H1 (cell line): ENCODE results near the gene SYNJ2. TPM values are rescaled to one million over a fixed set of nuclear protein-coding genes. Genes with fewer than 3 reads are reported as not detected.

Source experiments
- CTCF ChIA-PET: fragments of 300-600 bp; sonication (Branson Sonifier 250); formaldehyde crosslinking; loops from one replicate; lab custom pipeline; 2021; ENCODE audit not compliant: partially characterized antibody; lab: Charles Lee
- POLR2A ChIA-PET: fragments of 300-600 bp; sonication (Branson Sonifier 250); formaldehyde crosslinking; loops from one replicate; lab custom pipeline; 2021; ENCODE audit warnings: inconsistent platforms; ENCODE audit not compliant: partially characterized antibody; lab: Charles Lee
- DNase-seq, 2 experiments: peaks; one replicate each; pipeline versions ENCODE4 v3.0.0 to v3.0.0-alpha.2; 2010 to 2022; ENCODE audit warnings: low spot score in 2 of 2, low read depth in 1 of 2, mixed read lengths in 1 of 2
- FAIRE-seq: peaks from 2 replicates; lab custom pipeline; 2011; peaks lifted over from hg19 to GRCh38; lab: Jason Lieb, UNC
- H2AFZ ChIP-seq: 2 replicates; pipeline ENCODE4 v1.8.1; 2012; ENCODE audit warnings: low read length, inconsistent platforms
- H2AK5ac ChIP-seq: 2 replicates; pipeline ENCODE4 v1.6.1; 2013; ENCODE audit warnings: low read depth, low read length
- H2BK120ac ChIP-seq: replicated peaks from 2 replicates; pipeline ENCODE3; 2013; ENCODE audit warnings: low read depth, low read length, inconsistent platforms
- H2BK12ac ChIP-seq: 2 replicates; pipeline ENCODE4 v1.6.1; 2013; ENCODE audit warnings: low read depth, low read length
- H2BK15ac ChIP-seq: 2 replicates; pipeline ENCODE4 v1.6.1; 2013; ENCODE audit warnings: low read length
- H2BK20ac ChIP-seq: 2 replicates; pipeline ENCODE4 v1.6.1; 2013; ENCODE audit warnings: low read length
- H2BK5ac ChIP-seq: 2 replicates; pipeline ENCODE4 v1.6.1; 2013; ENCODE audit warnings: low read depth, low read length
- H3K14ac ChIP-seq: 2 replicates; pipeline ENCODE4 v1.6.1; 2013; ENCODE audit warnings: inconsistent platforms; ENCODE audit not compliant: insufficient read length
- H3K18ac ChIP-seq: 2 replicates; pipeline ENCODE4 v1.6.1; 2013; ENCODE audit warnings: low read length; ENCODE audit errors: extremely low read depth
- H3K23ac ChIP-seq: 2 replicates; pipeline ENCODE4 v1.6.1; 2013; ENCODE audit warnings: inconsistent platforms; ENCODE audit not compliant: insufficient read length
- H3K23me2 ChIP-seq: 2 replicates; pipeline ENCODE4 v1.6.1; 2013; ENCODE audit warnings: low read depth, low read length
- H3K27ac ChIP-seq: 2 replicates; pipeline ENCODE4 v1.6.1; 2011; ENCODE audit warnings: low read depth, low read length, inconsistent platforms
- H3K27me3 ChIP-seq, 4 experiments: replicated peaks in 1 of 4; 1 replicate in 1 of 4; 2 replicates in 3 of 4; pipeline versions ENCODE4 v1.6.1 to v1.8.1; 2011 to 2013; ENCODE audit warnings: low read length in 3 of 4, mild to moderate bottlenecking in 3 of 4, inconsistent platforms in 2 of 4, mixed read lengths in 2 of 4, moderate library complexity in 1 of 4; ENCODE audit not compliant: control insufficient read depth in 3 of 4, insufficient read depth in 3 of 4; ENCODE audit errors: extremely low read depth in 1 of 4
- H3K36me3 ChIP-seq, 4 experiments: 2 replicates each; pipeline versions ENCODE4 v1.6.1 to v1.8.1; 2011 to 2013; ENCODE audit warnings: mild to moderate bottlenecking in 4 of 4, low read length in 3 of 4, moderate library complexity in 2 of 4, control low read depth in 1 of 4, inconsistent platforms in 1 of 4; ENCODE audit not compliant: insufficient read depth in 4 of 4, control insufficient read depth in 2 of 4
- H3K4ac ChIP-seq: replicated peaks from 2 replicates; pipeline ENCODE3; 2013; ENCODE audit warnings: low read length, low read depth, mixed read lengths, inconsistent platforms; ENCODE audit not compliant: insufficient read length
- H3K4me1 ChIP-seq, 4 experiments: replicated peaks in 1 of 4; 1 replicate in 1 of 4; 2 replicates in 3 of 4; pipeline versions ENCODE4 v1.6.1 to v1.8.1; 2011 to 2013; ENCODE audit warnings: low read length in 3 of 4, inconsistent platforms in 2 of 4, mixed read lengths in 1 of 4; ENCODE audit not compliant: insufficient read depth in 4 of 4, control insufficient read depth in 3 of 4
- H3K4me2 ChIP-seq, 2 experiments: 2 replicates each; pipeline versions ENCODE4 v1.6.1 to v1.8.1; 2011 to 2013; ENCODE audit warnings: low read depth in 2 of 2, low read length in 2 of 2, control low read depth in 1 of 2, inconsistent platforms in 1 of 2, mild to moderate bottlenecking in 1 of 2; ENCODE audit not compliant: insufficient read depth in 1 of 2
- H3K4me3 ChIP-seq, 4 experiments: fragments of 200-600, 300-600 bp in 1 of 4; sonication (generic), shearing (Covaris generic), sonication (Bioruptor Twin) in 1 of 4; 2 replicates each; pipeline versions ENCODE4 v1.5.1 to v1.8.1; 2011 to 2016; ENCODE audit warnings: low read length in 4 of 4, low read depth in 3 of 4, control low read depth in 2 of 4, inconsistent platforms in 2 of 4, mild to moderate bottlenecking in 2 of 4, mixed read lengths in 1 of 4, moderate library complexity in 1 of 4; ENCODE audit not compliant: insufficient read depth in 2 of 4; ENCODE audit errors: extremely low read depth in 1 of 4
- H3K56ac ChIP-seq: replicated peaks from 2 replicates; pipeline ENCODE3; 2013; ENCODE audit warnings: low read depth, mild to moderate bottlenecking, mixed read lengths, low read length, inconsistent platforms; ENCODE audit not compliant: insufficient read length
- H3K79me1 ChIP-seq: 2 replicates; pipeline ENCODE4 v1.6.1; 2013; ENCODE audit warnings: low read depth, low read length, control low read depth
- H3K79me2 ChIP-seq, 2 experiments: 2 replicates each; pipeline versions ENCODE4 v1.6.1 to v1.8.1; 2012 to 2013; ENCODE audit warnings: low read length in 2 of 2, mild to moderate bottlenecking in 2 of 2, inconsistent platforms in 1 of 2; ENCODE audit not compliant: insufficient read depth in 2 of 2, control insufficient read depth in 1 of 2
- H3K9ac ChIP-seq, 4 experiments: replicated peaks in 1 of 4; 1 replicate in 1 of 4; 2 replicates in 3 of 4; pipeline versions ENCODE4 v1.6.1 to v1.8.1; 2011 to 2013; ENCODE audit warnings: low read depth in 3 of 4, low read length in 3 of 4, control low read depth in 2 of 4, mild to moderate bottlenecking in 2 of 4, moderate library complexity in 2 of 4, inconsistent platforms in 1 of 4; ENCODE audit errors: extremely low read depth in 1 of 4
- H3K9me3 ChIP-seq, 2 experiments: 2 replicates each; pipeline versions ENCODE4 v1.6.1 to v1.8.1; 2012 to 2013; ENCODE audit warnings: mild to moderate bottlenecking in 2 of 2, moderate library complexity in 2 of 2, control low read depth in 1 of 2, inconsistent platforms in 1 of 2, low read depth in 1 of 2, low read length in 1 of 2, mixed read lengths in 1 of 2; ENCODE audit not compliant: insufficient read depth in 2 of 2
- H4K20me1 ChIP-seq, 2 experiments: replicated peaks in 1 of 2; 2 replicates each; pipeline versions ENCODE3 to v1.8.1; 2011 to 2013; ENCODE audit warnings: inconsistent platforms in 2 of 2, low read length in 2 of 2, mild to moderate bottlenecking in 1 of 2; ENCODE audit not compliant: insufficient read depth in 2 of 2, control insufficient read depth in 1 of 2
- H4K5ac ChIP-seq: 2 replicates; pipeline ENCODE4 v1.6.1; 2013; ENCODE audit warnings: low read length, low read depth, mixed read lengths, inconsistent platforms; ENCODE audit not compliant: insufficient read length
- H4K8ac ChIP-seq: 2 replicates; pipeline ENCODE4 v1.8.0; 2013; ENCODE audit warnings: mild to moderate bottlenecking, moderate library complexity, low read length, inconsistent platforms; ENCODE audit not compliant: insufficient read depth; ENCODE audit errors: extremely low read depth
- H4K91ac ChIP-seq: replicated peaks from 2 replicates; pipeline ENCODE3; 2013; ENCODE audit warnings: low read length, mixed read lengths, inconsistent platforms; ENCODE audit not compliant: insufficient read length
- BRCA1 ChIP-seq: IDR thresholded peaks from 2 replicates; pipeline ENCODE4 v1.6.1; 2012; ENCODE audit warnings: low read depth, low read length, improper control_type of control experiment
- GABPA ChIP-seq: IDR thresholded peaks from 2 replicates; pipeline ENCODE4 v1.6.1; 2011; ENCODE audit warnings: mild to moderate bottlenecking, low read length, moderate library complexity, borderline replicate concordance; ENCODE audit not compliant: insufficient read depth
- GTF2F1 ChIP-seq: IDR thresholded peaks from 2 replicates; pipeline ENCODE4 v1.6.1; 2012; ENCODE audit warnings: low read depth, low read length, improper control_type of control experiment, borderline replicate concordance
- JUND ChIP-seq: IDR thresholded peaks from 2 replicates; pipeline ENCODE4 v1.6.1; 2011; ENCODE audit warnings: mild to moderate bottlenecking, improper control_type of control experiment, low read length
- MAFK ChIP-seq: IDR thresholded peaks from 2 replicates; pipeline ENCODE4 v1.6.1; 2012; ENCODE audit warnings: low read depth, mild to moderate bottlenecking, improper control_type of control experiment, low read length
- NRF1 ChIP-seq: IDR thresholded peaks from 2 replicates; pipeline ENCODE4 v1.6.1; 2011; ENCODE audit warnings: mild to moderate bottlenecking, low read depth, low read length, improper control_type of control experiment
- RAD21 ChIP-seq, 2 experiments: IDR thresholded peaks in 1 of 2; conservative IDR thresholded peaks in 1 of 2; 2 replicates each; pipeline ENCODE4 v1.6.1; 2011; ENCODE audit warnings: low read depth in 2 of 2, low read length in 2 of 2, improper control_type of control experiment in 1 of 2, inconsistent platforms in 1 of 2, mild to moderate bottlenecking in 1 of 2, moderate library complexity in 1 of 2
- SIX5 ChIP-seq: IDR thresholded peaks from 2 replicates; pipeline ENCODE4 v1.6.1; 2011; ENCODE audit warnings: mild to moderate bottlenecking, low read depth, low read length
- SUZ12 ChIP-seq: fragments of 200-600 bp; sonication (generic); IDR thresholded peaks from 2 replicates; pipeline ENCODE4 v1.6.1; 2012; ENCODE audit warnings: mild to moderate bottlenecking, inconsistent platforms, low read length, moderate library complexity, mixed read lengths
- TBP ChIP-seq: IDR thresholded peaks from 2 replicates; pipeline ENCODE4 v1.6.1; 2011; ENCODE audit warnings: low read depth, low read length, improper control_type of control experiment
- ZNF274 ChIP-seq: IDR thresholded peaks from 2 replicates; pipeline ENCODE4 v1.7.0; 2012; ENCODE audit warnings: low read length, borderline replicate concordance; ENCODE audit errors: extremely low read depth
- WGBS, 2 experiments: shearing (Covaris generic) in 1 of 2; methylation state at CpG; one replicate each; pipeline versions ENCODE4 v1.1.6 to v1.1.7; 2013 to 2015; ENCODE audit warnings: low lambda C conversion rate in 2 of 2, mixed read lengths in 2 of 2, inconsistent platforms in 1 of 2, low coverage in 1 of 2, missing lambda C conversion rate in 1 of 2; ENCODE audit not compliant: insufficient replicate concordance in 2 of 2, insufficient coverage in 1 of 2, insufficient read length in 1 of 2; ENCODE audit errors: extremely low coverage in 1 of 2, missing lambda C conversion rate in 1 of 2; 5-methylcytosine and 5-hydroxymethylcytosine counted together
- polyA plus RNA-seq, 7 experiments: library from polyadenylated mRNA; depleted of rRNA in 3 of 7; stranded (reverse) in 5 of 7; unstranded in 2 of 7; fragments of >200 nt in 5 of 7; fragments of 200-250 nt in 2 of 7; gene quantifications; 1 replicate in 5 of 7; 2 replicates in 1 of 7; 4 replicates in 1 of 7; pipeline versions ENCODE4 v1.2.1 to v1.2.3, GENCODE V29; 2011 to 2013; ENCODE audit warnings: missing spikeins in 2 of 7, mixed read lengths in 2 of 7
- total RNA-seq: library from RNA; stranded (reverse); fragmentation: NEBNext Ultra II Directional; extraction: Animal tissue kit (Norgen Biotek cat#: 25700); gene quantifications from 2 replicates; pipeline ENCODE4 v1.2.1, GENCODE V29; 2021
- TF ChIP-seq, protein P1 (sequence below), 3 experiments: IDR thresholded peaks; 1 replicate in 2 of 3; 2 replicates in 1 of 3; pipeline versions ENCODE4 v1.5.1 to v1.6.1; 2011; ENCODE audit warnings: low read length in 3 of 3, mild to moderate bottlenecking in 3 of 3, inconsistent platforms in 2 of 3, low read depth in 1 of 3, moderate library complexity in 1 of 3; ENCODE audit not compliant: insufficient read depth in 1 of 3; ENCODE audit errors: control extremely low read depth in 1 of 3

The SYNJ2 gene
- total and polyA plus RNA-seq, 2 of the 8 experiments (the other 6 are each of a cell fraction or from before 2014, with no cell fraction given) = 3.7 to 13.9 TPM

DNA sequence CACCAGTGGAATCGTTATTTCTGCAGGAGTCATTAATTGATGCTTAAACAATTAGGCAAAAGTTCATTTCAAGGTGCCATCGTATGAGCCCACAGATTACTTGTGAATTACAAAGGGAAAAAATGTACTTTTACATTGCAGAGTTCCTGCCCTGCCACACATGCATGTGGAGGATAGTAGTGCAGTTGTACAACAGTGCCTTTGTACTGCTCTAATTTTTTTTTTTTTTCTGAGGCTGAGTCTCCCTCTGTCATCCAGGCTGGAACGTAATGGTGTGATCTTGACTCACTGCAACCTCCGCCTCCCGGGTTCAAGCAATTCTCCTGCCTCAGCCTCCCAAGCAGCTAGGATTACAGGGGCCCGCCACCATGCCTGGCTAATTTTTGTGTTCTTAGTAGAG is 26.0 kb upstream of the SYNJ2 start:
- Histone ChIP-seq H4K20me1 (no peaks in the 10 kb centered on the region), H3K4me2 (no peak overlapping the region), H3K36me3 (no peaks in the 10 kb centered on the region), H3K4ac (no peak overlapping the region), H3K27me3 (no peaks in the 10 kb centered on the region), H2BK120ac (no peak overlapping the region), H3K23ac (no peak overlapping the region), H4K8ac (no peak overlapping the region), H3K56ac (no peak overlapping the region), H3K4me1 (peaks cover 0 to 2% (median 0%) of the 10 kb centered on the region in 4 experiments; a peak in 1 of 7 replicates), H3K23me2 (no peaks in the 10 kb centered on the region; the same call in 1 of the 2 replicates), H3K9me3 (peaks cover 7 to 10% of the 10 kb centered on the region in 2 experiments; a peak in 2 of 4 replicates), H2AFZ (no peak overlapping the region), H2BK15ac (no peak overlapping the region), H3K9ac (no peak overlapping the region), H3K79me2 (no peaks in the 10 kb centered on the region), H3K18ac (no peak overlapping the region), H3K79me1 (no peaks in the 10 kb centered on the region), H2BK20ac (no peak overlapping the region), H3K4me3 (no peak overlapping the region), H3K14ac (no peak overlapping the region), H2BK12ac (no peak overlapping the region), H4K91ac (no peak overlapping the region), H2AK5ac (no peak overlapping the region), H4K5ac (no peak overlapping the region), H3K27ac (no peak overlapping the region), H2BK5ac (no peak overlapping the region)
- POLR2A ChIA-PET = no interaction called here
- TF ChIP-seq GTF2F1 (no peak), JUND (no peak), MAFK (no peak), ZNF274 (no peak), SUZ12 (no peak), GABPA (no peak), TBP (no peak), BRCA1 (no peak), NRF1 (no peak), RAD21 (IDR thresholded peaks at IDR 0.05 in 1 of 2, conservative IDR thresholded peaks at IDR 0.05 in 1 of 2; ENCODE audit: low read depth in 2 of 2, low read length in 2 of 2) (no peak), SIX5 (no peak)
- TF ChIP-seq, protein P1, sequence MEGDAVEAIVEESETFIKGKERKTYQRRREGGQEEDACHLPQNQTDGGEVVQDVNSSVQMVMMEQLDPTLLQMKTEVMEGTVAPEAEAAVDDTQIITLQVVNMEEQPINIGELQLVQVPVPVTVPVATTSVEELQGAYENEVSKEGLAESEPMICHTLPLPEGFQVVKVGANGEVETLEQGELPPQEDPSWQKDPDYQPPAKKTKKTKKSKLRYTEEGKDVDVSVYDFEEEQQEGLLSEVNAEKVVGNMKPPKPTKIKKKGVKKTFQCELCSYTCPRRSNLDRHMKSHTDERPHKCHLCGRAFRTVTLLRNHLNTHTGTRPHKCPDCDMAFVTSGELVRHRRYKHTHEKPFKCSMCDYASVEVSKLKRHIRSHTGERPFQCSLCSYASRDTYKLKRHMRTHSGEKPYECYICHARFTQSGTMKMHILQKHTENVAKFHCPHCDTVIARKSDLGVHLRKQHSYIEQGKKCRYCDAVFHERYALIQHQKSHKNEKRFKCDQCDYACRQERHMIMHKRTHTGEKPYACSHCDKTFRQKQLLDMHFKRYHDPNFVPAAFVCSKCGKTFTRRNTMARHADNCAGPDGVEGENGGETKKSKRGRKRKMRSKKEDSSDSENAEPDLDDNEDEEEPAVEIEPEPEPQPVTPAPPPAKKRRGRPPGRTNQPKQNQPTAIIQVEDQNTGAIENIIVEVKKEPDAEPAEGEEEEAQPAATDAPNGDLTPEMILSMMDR (IDR thresholded peaks at IDR 0.05; ENCODE audit: control extremely low read depth in 1 of 3, insufficient read depth in 1 of 3, low read depth in 1 of 3, low read length in 3 of 3) = no peak
- FAIRE-seq (no peak), DNase-seq (no peak)
- CTCF ChIA-PET = interaction anchor here (1.0 to 1.1 kb wide), 2 partner anchors 19 to 47 kb away, joined by 3 to 5 read pairs; no protein-coding TSS in a partner anchor
- WGBS, 2 experiments = 89% methylated on average over 6 of the region's 6 CpGs; no CpG with 5 or more reads in 1 of the 2 experiments
